Measurements from ENCODE around the gene MTREX. TPM values are rescaled to one million over a fixed set of nuclear protein-coding genes. Genes with fewer than 3 reads are reported as not detected.

Gene MTREX
- total and polyA plus RNA-seq, 2 donors (not counting 1 experiment from before 2014, with no cell fraction given): 7.9 to 94.0 TPM

GRCh38 chr5:55343609-55344008, 35.8 kb downstream of the MTREX start:
- Histone ChIP-seq H3K36me3 (replicated peaks in 1 of 2; ENCODE audit: control extremely low read depth in 1 of 2, control insufficient read depth in 1 of 2, extremely low read depth in 1 of 2, insufficient read depth in 2 of 2, low read length in 1 of 2) (peaks cover 12 to 52% of the 10 kb centered on the region in 2 experiments), H4K20me1 (ENCODE audit: control insufficient read depth, insufficient read depth, low read length, poor library complexity, severe bottlenecking) (no peaks in the 10 kb centered on the region), H2AFZ (ENCODE audit: insufficient read depth, low read depth, low read length, poor library complexity, severe bottlenecking) (no peak overlapping the region), H3K4me1 (ENCODE audit: control insufficient read depth in 2 of 2, insufficient read depth in 2 of 2, low read length in 2 of 2) (peaks cover 4% of the 10 kb centered on the region in 2 donors), H3K79me2 (ENCODE audit: control insufficient read depth, insufficient read depth, low read length) (peaks cover 4% of the 10 kb centered on the region), H3K9ac (ENCODE audit: low read length) (no peak overlapping the region), H3K27ac (ENCODE audit: low read length in 2 of 2) (peak overlapping the region in 1 of 2 donors; percentile 52), H3K27me3 (replicated peaks in 1 of 4; ENCODE audit: control extremely low read depth in 1 of 4, control insufficient read depth in 3 of 4, insufficient read depth in 4 of 4, low read length in 3 of 4) (no peaks in the 10 kb centered on the region), H3K4me2 (replicated peaks; ENCODE audit: low read depth, low read length, poor library complexity, severe bottlenecking) (no peak overlapping the region), H3K4me3 (ENCODE audit: control extremely low read depth in 1 of 5, extremely low read depth in 1 of 5, insufficient read depth in 1 of 5, low read depth in 2 of 5, low read length in 4 of 5) (no peak overlapping the region), H3K9me3 (ENCODE audit: control extremely low read depth in 1 of 3, control insufficient read depth in 2 of 3, insufficient read depth in 1 of 3, low read length in 2 of 3) (no peaks in the 10 kb centered on the region)
- TF ChIP-seq EZH2 (IDR thresholded peaks at IDR 0.05; ENCODE audit: borderline replicate concordance, insufficient read depth, low read depth, low read length, poor library complexity, severe bottlenecking) (no peak), CTCF (IDR thresholded peaks at IDR 0.05) (no peak)
- POLR2A ChIA-PET: no interaction called here
- no peak for ATAC-seq (ENCODE audit: low read depth)
- DNase-seq: no peak
- WGBS (ENCODE audit: insufficient coverage): no CpG with 5 or more reads among the region's 1 CpG
- CTCF ChIA-PET: interaction anchor here (1.0 to 2.8 kb wide), 2 partner anchors 20 to 348 kb away, joined by 3 to 21 read pairs; no protein-coding TSS in a partner anchor
- Mint-ChIP-seq H3K4me1 (peaks cover 7% of the 10 kb centered on the region), H3K27me3 (no peaks in the 10 kb centered on the region), H3K9me3 (ENCODE audit: insufficient read depth) (no peaks in the 10 kb centered on the region), H3K4me3 (no peak overlapping the region), H3K27ac (no peak overlapping the region)
- intact Hi-C loops (cut with micrococcal nuclease): loop anchor here (1.0 to 5.0 kb wide), 3 partner anchors 9 to 349 kb away; partner anchors contain the start of genes DHX29 and MTREX

- no peak overlapping the region for H3K9ac ChIP-seq (ENCODE audit: low read length)
- no CpG with 5 or more reads among the region's 2 CpGs for WGBS (ENCODE audit: insufficient coverage)
- H3K9me3 ChIP-seq (ENCODE audit: control extremely low read depth in 1 of 3, control insufficient read depth in 2 of 3, insufficient read depth in 1 of 3, low read length in 2 of 3): no peaks in the 10 kb centered on the region
- no peaks in the 10 kb centered on the region for H3K27me3 Mint-ChIP-seq
- H3K9me3 Mint-ChIP-seq (ENCODE audit: insufficient read depth): no peaks in the 10 kb centered on the region
- no peak overlapping the region for H3K4me3 ChIP-seq (ENCODE audit: control extremely low read depth in 1 of 5, extremely low read depth in 1 of 5, insufficient read depth in 1 of 5, low read depth in 2 of 5, low read length in 4 of 5)
- intact Hi-C loops (cut with micrococcal nuclease): loop anchor here (1.0 to 5.0 kb wide), 3 partner anchors 10 to 348 kb away; partner anchors contain the start of genes DHX29 and MTREX
- ChIA-PET CTCF (interaction anchor here (1.0 to 2.8 kb wide), 3 partner anchors 21 to 347 kb away, joined by 3 to 21 read pairs (median 3); no protein-coding TSS in a partner anchor), POLR2A (no interaction called here)
- TF ChIP-seq EZH2 (IDR thresholded peaks at IDR 0.05; ENCODE audit: borderline replicate concordance, insufficient read depth, low read depth, low read length, poor library complexity, severe bottlenecking) (no peak), CTCF (IDR thresholded peaks at IDR 0.05) (peak; percentile 99)
- H3K4me2 ChIP-seq (replicated peaks; ENCODE audit: low read depth, low read length, poor library complexity, severe bottlenecking): no peak overlapping the region
- H3K36me3 ChIP-seq (replicated peaks in 1 of 2; ENCODE audit: control extremely low read depth in 1 of 2, control insufficient read depth in 1 of 2, extremely low read depth in 1 of 2, insufficient read depth in 2 of 2, low read length in 1 of 2): peaks cover 12 to 54% of the 10 kb centered on the region in 2 experiments
- peak; percentile 47 for ATAC-seq (ENCODE audit: low read depth)
- no peak overlapping the region for H2AFZ ChIP-seq (ENCODE audit: insufficient read depth, low read depth, low read length, poor library complexity, severe bottlenecking)
- no peak overlapping the region for H3K4me3 Mint-ChIP-seq
- no peaks in the 10 kb centered on the region for H3K4me1 Mint-ChIP-seq
- peak; percentile 67 for DNase-seq
- H3K4me1 ChIP-seq (ENCODE audit: control insufficient read depth in 2 of 2, insufficient read depth in 2 of 2, low read length in 2 of 2): no peaks in the 10 kb centered on the region
- H4K20me1 ChIP-seq (ENCODE audit: control insufficient read depth, insufficient read depth, low read length, poor library complexity, severe bottlenecking): no peaks in the 10 kb centered on the region
- no peaks in the 10 kb centered on the region for H3K79me2 ChIP-seq (ENCODE audit: control insufficient read depth, insufficient read depth, low read length)
- peak overlapping the region in 1 of 2 donors; percentile 52 for H3K27ac ChIP-seq (ENCODE audit: low read length in 2 of 2)
- H3K27ac Mint-ChIP-seq: no peak overlapping the region
- no peaks in the 10 kb centered on the region for H3K27me3 ChIP-seq (replicated peaks in 1 of 4; ENCODE audit: control extremely low read depth in 1 of 4, control insufficient read depth in 3 of 4, insufficient read depth in 4 of 4, low read length in 3 of 4)
Measured at GRCh38 chr5:55344392-55344992, 36.7 kb downstream of the MTREX start.

Measured in B cell (primary cell).